Caco-2 (cell line): ENCODE data around the gene SORCS2. TPM values are rescaled to one million over a fixed set of nuclear protein-coding genes. Genes with fewer than 3 reads are reported as not detected.

Source experiments
- BruUV-seq: library from RNA; stranded (reverse); fragments of 400-500 nt; replicated peaks from 2 replicates; lab custom pipeline; 2021; lab: Mats Ljungman, UMichigan
- CTCF ChIA-PET: fragments of 300-600 bp; sonication (Branson Sonifier 250); formaldehyde crosslinking; loops from one replicate; lab custom pipeline; 2022; ENCODE audit warnings: antibody characterized with exemption; lab: Charles Lee
- POLR2A ChIA-PET: fragments of 300-600 bp; sonication (Branson Sonifier 250); formaldehyde crosslinking; loops from one replicate; lab custom pipeline; 2022; ENCODE audit warnings: antibody characterized with exemption; lab: Charles Lee
- DNase-seq, 2 experiments: peaks; one replicate each; pipeline versions ENCODE4 v3.0.0 to v3.0.0-alpha.2; 2020 to 2022
- H3K27me3 ChIP-seq: replicated peaks from 2 replicates; pipeline ENCODE4 v1.6.0; 2011; ENCODE audit warnings: low read length; ENCODE audit not compliant: control insufficient read depth, insufficient read depth
- H3K36me3 ChIP-seq: 2 replicates; pipeline ENCODE4 v1.5.1; 2011; ENCODE audit warnings: low read length; ENCODE audit not compliant: control insufficient read depth, insufficient read depth
- H3K4me1 ChIP-seq: fragments of 250-450 bp; sonication (Bioruptor Pico); 2 replicates; pipeline ENCODE4 v1.5.1; 2020; ENCODE audit warnings: mild to moderate bottlenecking
- H3K4me3 ChIP-seq: 2 replicates; pipeline ENCODE4 v1.5.1; 2011; ENCODE audit warnings: low read depth, mild to moderate bottlenecking, control low read depth, low read length
- H3K9me3 ChIP-seq: fragments of 250-450 bp; sonication (Bioruptor Pico); 2 replicates; pipeline ENCODE4 v1.5.1; 2020; ENCODE audit warnings: mild to moderate bottlenecking, moderate library complexity
- H3K27ac Mint-ChIP-seq: one replicate; pipeline ENCODE4 v1.8.0; 2022; ENCODE audit warnings: mixed read lengths; ENCODE audit not compliant: unreplicated experiment
- H3K27me3 Mint-ChIP-seq: one replicate; pipeline ENCODE4 v1.8.0; 2022; ENCODE audit warnings: mixed read lengths; ENCODE audit not compliant: insufficient read depth, unreplicated experiment
- H3K36me3 Mint-ChIP-seq: one replicate; pipeline ENCODE4 v1.8.0; 2022; ENCODE audit warnings: mild to moderate bottlenecking, mixed read lengths; ENCODE audit not compliant: insufficient read depth, unreplicated experiment
- H3K4me1 Mint-ChIP-seq: one replicate; pipeline ENCODE4 v1.8.0; 2022; ENCODE audit warnings: low read depth, mixed read lengths; ENCODE audit not compliant: unreplicated experiment
- H3K4me3 Mint-ChIP-seq: one replicate; pipeline ENCODE4 v1.8.0; 2022; ENCODE audit warnings: mild to moderate bottlenecking, moderate library complexity, mixed read lengths; ENCODE audit not compliant: unreplicated experiment
- H3K9me3 Mint-ChIP-seq: one replicate; pipeline ENCODE4 v1.8.0; 2022; ENCODE audit warnings: mixed read lengths; ENCODE audit not compliant: unreplicated experiment
- intact Hi-C: fragments of 100-400 bp; cut with micrococcal nuclease; formaldehyde crosslinking; loops from one replicate; pipeline ENCODE4 v1.10.0; 2022; ENCODE audit not compliant: unreplicated experiment
- total RNA-seq: library from RNA; stranded (reverse); gene quantifications from 2 replicates; pipeline ENCODE4 v1.2.3, GENCODE V29; 2022
- TF ChIP-seq, protein P1 (sequence below), 2 experiments: fragments of 200-600 bp in 1 of 2; IDR thresholded peaks; 1 replicate in 1 of 2; 2 replicates in 1 of 2; pipeline versions ENCODE4 v1.5.1 to v1.8.0; 2011 to 2022; ENCODE audit warnings: antibody characterized with exemption in 1 of 2, control low read depth in 1 of 2, inconsistent platforms in 1 of 2, low read depth in 1 of 2, low read length in 1 of 2, mild to moderate bottlenecking in 1 of 2, moderate library complexity in 1 of 2; ENCODE audit not compliant: insufficient read depth in 1 of 2, severe bottlenecking in 1 of 2, unreplicated experiment in 1 of 2

The SORCS2 gene
- total RNA-seq, 1 experiment from 2014 or later = 1.6 TPM

DNA sequence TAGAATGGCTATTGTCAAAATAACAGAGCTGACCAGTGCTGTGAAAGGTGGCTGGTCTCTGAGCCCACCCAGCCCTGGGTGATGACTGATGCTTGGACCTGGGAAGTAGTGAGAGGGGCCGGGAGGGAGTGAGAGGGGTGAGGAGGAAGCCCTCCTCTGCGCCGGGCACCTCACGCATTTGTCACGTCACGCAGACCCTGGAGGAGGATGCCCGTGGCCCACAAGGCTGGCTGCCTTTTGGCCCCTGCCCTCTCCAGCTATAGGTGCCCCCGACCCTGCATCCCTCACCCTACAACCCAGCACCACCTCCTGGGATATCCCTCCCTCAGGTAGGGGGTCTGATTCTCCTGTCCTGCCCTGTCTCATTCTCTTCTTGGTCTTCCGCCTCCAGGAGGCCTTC, 539.9 kb downstream of the SORCS2 start:
- CTCF ChIA-PET = no interaction called here
- Histone ChIP-seq H3K36me3 (no peaks in the 10 kb centered on the region), H3K4me1 (no peaks in the 10 kb centered on the region), H3K27me3 (no peaks in the 10 kb centered on the region), H3K4me3 (no peak overlapping the region), H3K9me3 (no peaks in the 10 kb centered on the region)
- BruUV-seq = no TSS peak
- POLR2A ChIA-PET = no interaction called here
- Mint-ChIP-seq H3K27me3 (no peaks in the 10 kb centered on the region), H3K4me1 (no peaks in the 10 kb centered on the region), H3K9me3 (no peaks in the 10 kb centered on the region), H3K4me3 (no peak overlapping the region), H3K27ac (no peak overlapping the region), H3K36me3 (no peaks in the 10 kb centered on the region)
- intact Hi-C loops = no loop called here
- TF ChIP-seq, protein P1, sequence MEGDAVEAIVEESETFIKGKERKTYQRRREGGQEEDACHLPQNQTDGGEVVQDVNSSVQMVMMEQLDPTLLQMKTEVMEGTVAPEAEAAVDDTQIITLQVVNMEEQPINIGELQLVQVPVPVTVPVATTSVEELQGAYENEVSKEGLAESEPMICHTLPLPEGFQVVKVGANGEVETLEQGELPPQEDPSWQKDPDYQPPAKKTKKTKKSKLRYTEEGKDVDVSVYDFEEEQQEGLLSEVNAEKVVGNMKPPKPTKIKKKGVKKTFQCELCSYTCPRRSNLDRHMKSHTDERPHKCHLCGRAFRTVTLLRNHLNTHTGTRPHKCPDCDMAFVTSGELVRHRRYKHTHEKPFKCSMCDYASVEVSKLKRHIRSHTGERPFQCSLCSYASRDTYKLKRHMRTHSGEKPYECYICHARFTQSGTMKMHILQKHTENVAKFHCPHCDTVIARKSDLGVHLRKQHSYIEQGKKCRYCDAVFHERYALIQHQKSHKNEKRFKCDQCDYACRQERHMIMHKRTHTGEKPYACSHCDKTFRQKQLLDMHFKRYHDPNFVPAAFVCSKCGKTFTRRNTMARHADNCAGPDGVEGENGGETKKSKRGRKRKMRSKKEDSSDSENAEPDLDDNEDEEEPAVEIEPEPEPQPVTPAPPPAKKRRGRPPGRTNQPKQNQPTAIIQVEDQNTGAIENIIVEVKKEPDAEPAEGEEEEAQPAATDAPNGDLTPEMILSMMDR (IDR thresholded peaks at IDR 0.05; ENCODE audit: insufficient read depth in 1 of 2, low read depth in 1 of 2, low read length in 1 of 2, severe bottlenecking in 1 of 2, unreplicated experiment in 1 of 2) = no peak
- no peak for DNase-seq

DNA sequence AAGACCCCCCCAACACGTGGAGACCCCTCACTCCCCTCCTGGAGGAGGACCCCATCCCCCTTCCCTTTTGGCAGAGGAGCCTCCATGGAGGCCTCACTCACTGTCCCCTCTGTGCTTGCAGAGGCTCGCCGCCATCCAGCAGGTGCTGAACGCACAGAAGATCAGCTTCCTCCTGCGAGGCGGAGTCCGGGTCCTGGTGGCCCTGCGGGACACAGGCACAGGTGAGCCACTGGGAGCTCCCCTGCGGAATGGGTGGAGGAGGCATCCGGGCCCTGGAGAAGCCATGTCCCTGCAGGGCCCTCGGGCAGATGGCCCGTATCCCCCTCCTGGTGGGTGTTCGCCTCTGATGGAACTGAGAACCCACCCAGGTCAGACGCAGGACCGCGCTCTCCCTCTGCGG, 540.9 kb downstream of the SORCS2 start:
- BruUV-seq = no TSS peak
- Mint-ChIP-seq H3K4me1 (no peaks in the 10 kb centered on the region), H3K4me3 (no peak overlapping the region), H3K27ac (no peak overlapping the region), H3K27me3 (no peaks in the 10 kb centered on the region), H3K9me3 (no peaks in the 10 kb centered on the region), H3K36me3 (no peaks in the 10 kb centered on the region)
- Histone ChIP-seq H3K36me3 (no peaks in the 10 kb centered on the region), H3K9me3 (no peaks in the 10 kb centered on the region), H3K27me3 (no peaks in the 10 kb centered on the region), H3K4me3 (no peak overlapping the region), H3K4me1 (no peaks in the 10 kb centered on the region)
- no peak for DNase-seq
- POLR2A ChIA-PET = no interaction called here
- CTCF ChIA-PET = no interaction called here
- intact Hi-C loops = no loop called here
- TF ChIP-seq, protein P1 (IDR thresholded peaks at IDR 0.05; ENCODE audit: insufficient read depth in 1 of 2, low read depth in 1 of 2, low read length in 1 of 2, severe bottlenecking in 1 of 2, unreplicated experiment in 1 of 2) = no peak

DNA sequence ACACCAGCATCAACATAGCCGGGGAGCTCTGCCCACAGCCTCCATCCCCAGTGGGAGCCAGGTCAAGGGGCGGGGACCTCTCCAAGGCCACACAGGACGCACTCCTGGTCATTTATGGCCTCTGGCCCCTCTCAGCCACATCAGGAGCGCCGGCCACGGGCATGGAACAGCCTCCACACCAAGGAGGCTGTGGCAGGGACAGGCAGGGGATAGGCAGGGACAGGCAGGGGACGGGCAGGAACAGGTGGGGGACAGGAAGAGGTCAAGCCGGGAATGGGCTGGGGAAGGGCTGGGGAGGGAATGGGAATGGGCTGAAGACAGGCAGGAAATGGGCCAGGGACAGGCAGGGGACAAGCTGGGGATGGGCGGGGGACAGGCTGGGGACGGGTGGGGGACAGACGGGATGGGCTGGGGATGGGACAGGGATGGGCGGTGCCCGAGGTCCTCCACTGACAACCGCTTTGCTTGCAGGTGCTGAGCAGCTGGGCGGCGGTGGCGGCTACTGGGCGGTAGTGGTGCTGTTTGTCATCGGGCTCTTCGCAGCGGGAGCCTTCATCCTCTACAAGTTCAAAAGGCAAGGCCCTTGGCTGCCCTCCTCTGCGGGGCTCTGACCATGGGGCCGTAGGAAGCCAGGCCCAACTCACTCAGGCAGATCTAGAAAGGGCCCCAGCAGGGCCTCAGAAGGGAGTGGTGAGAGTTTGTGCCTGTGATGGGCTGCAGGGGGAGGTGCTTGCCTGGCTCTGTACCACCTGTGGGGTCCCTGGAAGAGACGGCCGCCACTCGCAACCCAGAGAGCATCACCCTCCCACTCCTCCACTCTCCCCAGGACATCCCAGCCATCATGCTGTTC, 541.7 kb downstream of the SORCS2 start:
- POLR2A ChIA-PET = no interaction called here
- CTCF ChIA-PET = no interaction called here
- Mint-ChIP-seq H3K4me1 (no peaks in the 10 kb centered on the region), H3K4me3 (no peak overlapping the region), H3K9me3 (no peaks in the 10 kb centered on the region), H3K27ac (no peak overlapping the region), H3K27me3 (no peaks in the 10 kb centered on the region), H3K36me3 (no peaks in the 10 kb centered on the region)
- Histone ChIP-seq H3K27me3 (no peaks in the 10 kb centered on the region), H3K36me3 (no peaks in the 10 kb centered on the region), H3K9me3 (no peaks in the 10 kb centered on the region), H3K4me3 (no peak overlapping the region), H3K4me1 (no peaks in the 10 kb centered on the region)
- intact Hi-C loops = no loop called here
- TF ChIP-seq, protein P1 (IDR thresholded peaks at IDR 0.05; ENCODE audit: insufficient read depth in 1 of 2, low read depth in 1 of 2, low read length in 1 of 2, severe bottlenecking in 1 of 2, unreplicated experiment in 1 of 2) = no peak
- no peak for DNase-seq
- BruUV-seq = no TSS peak
